Vagina (tissue), 2 donors: ENCODE data around the gene WDFY2. TPM values are rescaled to one million over a fixed set of nuclear protein-coding genes. Genes with fewer than 3 reads are reported as not detected.

ENCODE experiments used
- DNase-seq, 2 donors: peaks; one replicate each; pipeline ENCODE4 v3.0.0-alpha.2; 2017; ENCODE audit errors: extremely low spot score in 2 of 2
- H3K27ac ChIP-seq: fragments of 200-600 bp; sonication (generic); one replicate; pipeline ENCODE4 v1.5.1; 2019
- H3K27me3 ChIP-seq: fragments of 200-600 bp; sonication (generic); one replicate; pipeline ENCODE4 v1.5.1; 2019
- H3K36me3 ChIP-seq, 2 donors: fragments of 200-600 bp; sonication (generic); one replicate each; pipeline ENCODE4 v1.5.1; 2017 to 2019
- H3K4me1 ChIP-seq: fragments of 200-600 bp; sonication (generic); one replicate; pipeline ENCODE4 v1.5.1; 2019
- H3K4me3 ChIP-seq, 2 donors: fragments of 200-600 bp; sonication (generic); 1 replicate in 1 of 2; 2 replicates in 1 of 2; pipeline ENCODE4 v1.5.1; 2016 to 2019
- H3K9me3 ChIP-seq: fragments of 200-600 bp; sonication (generic); one replicate; pipeline ENCODE4 v1.5.1; 2019
- CTCF ChIP-seq, 3 experiments: fragments of 450-650 bp in 2 of 3; fragments of 200-600 bp in 1 of 3; sonication (generic) in 1 of 3; IDR thresholded peaks; one replicate each; pipeline ENCODE4 v1.5.1; 2017 to 2019; ENCODE audit warnings: antibody characterized with exemption in 3 of 3, mild to moderate bottlenecking in 2 of 3, moderate library complexity in 2 of 3
- POLR2A ChIP-seq, 2 donors: fragments of 450-650 bp; IDR thresholded peaks; one replicate each; pipeline ENCODE4 v1.6.1; 2017; ENCODE audit warnings: antibody characterized with exemption in 2 of 2, mild to moderate bottlenecking in 2 of 2, moderate library complexity in 2 of 2
- POLR2AphosphoS5 ChIP-seq, 2 donors: sonication (generic); formaldehyde crosslinking; IDR thresholded peaks; one replicate each; pipeline ENCODE4 v1.9.0; 2017; ENCODE audit warnings: antibody characterized with exemption in 2 of 2, mild to moderate bottlenecking in 2 of 2, low read depth in 1 of 2; ENCODE audit not compliant: insufficient read depth in 1 of 2
- intact Hi-C: fragments of 100-400 bp; cut with DNase I; formaldehyde crosslinking; loops from one replicate; pipeline ENCODE4 v1.15.1; 2023
- total RNA-seq: library from RNA; depleted of rRNA; stranded (reverse); fragments of >200 nt; gene quantifications from one replicate; pipeline ENCODE4 v1.2.3, GENCODE V29; 2016

WDFY2 gene
- total RNA-seq, 1 donor from 2014 or later: 26.3 TPM

GRCh38 chr13:51623473-51623872 lies 39.2 kb downstream of the WDFY2 start:
- intact Hi-C loops: no loop called here
- H3K27ac ChIP-seq: no peak overlapping the region
- no peaks in the 10 kb centered on the region for H3K9me3 ChIP-seq
- no peak overlapping the region for H3K4me3 ChIP-seq
- H3K4me1 ChIP-seq: peaks cover 75% of the 10 kb centered on the region
- DNase-seq: no peak
- H3K36me3 ChIP-seq: no peaks in the 10 kb centered on the region
- H3K27me3 ChIP-seq: no peaks in the 10 kb centered on the region
- TF ChIP-seq POLR2AphosphoS5 (IDR thresholded peaks at IDR 0.05; ENCODE audit: insufficient read depth in 1 of 2, low read depth in 1 of 2) (no peak), CTCF (IDR thresholded peaks at IDR 0.05) (no peak), POLR2A (IDR thresholded peaks at IDR 0.05) (no peak)

GRCh38 chr13:51624207-51624606 lies 39.9 kb downstream of the WDFY2 start:
- Histone ChIP-seq H3K9me3 (no peaks in the 10 kb centered on the region), H3K27ac (no peak overlapping the region), H3K4me3 (no peak overlapping the region), H3K36me3 (no peaks in the 10 kb centered on the region), H3K4me1 (peaks cover 67% of the 10 kb centered on the region), H3K27me3 (no peaks in the 10 kb centered on the region)
- no peak for DNase-seq
- intact Hi-C loops: no loop called here
- TF ChIP-seq CTCF (IDR thresholded peaks at IDR 0.05) (no peak), POLR2A (IDR thresholded peaks at IDR 0.05) (no peak), POLR2AphosphoS5 (IDR thresholded peaks at IDR 0.05; ENCODE audit: insufficient read depth in 1 of 2, low read depth in 1 of 2) (no peak)

- Histone ChIP-seq H3K27ac (no peak overlapping the region), H3K4me3 (no peak overlapping the region), H3K27me3 (no peaks in the 10 kb centered on the region), H3K4me1 (peaks cover 61% of the 10 kb centered on the region), H3K36me3 (no peaks in the 10 kb centered on the region), H3K9me3 (no peaks in the 10 kb centered on the region)
- TF ChIP-seq POLR2A (IDR thresholded peaks at IDR 0.05): no peak
- no peak for TF ChIP-seq CTCF (IDR thresholded peaks at IDR 0.05)
- TF ChIP-seq POLR2AphosphoS5 (IDR thresholded peaks at IDR 0.05; ENCODE audit: insufficient read depth in 1 of 2, low read depth in 1 of 2): no peak
- no peak for DNase-seq
- intact Hi-C loops: no loop called here
These were observed 40.6 kb downstream of the WDFY2 start for GRCh38 chr13:51624695-51625345.

- intact Hi-C loops: no loop called here
- Histone ChIP-seq H3K36me3 (no peaks in the 10 kb centered on the region), H3K27me3 (no peaks in the 10 kb centered on the region), H3K9me3 (no peaks in the 10 kb centered on the region), H3K4me3 (no peak overlapping the region), H3K4me1 (peaks cover 52% of the 10 kb centered on the region), H3K27ac (no peak overlapping the region)
- no peak for DNase-seq
- no peak for TF ChIP-seq POLR2A (IDR thresholded peaks at IDR 0.05)
- no peak for TF ChIP-seq POLR2AphosphoS5 (IDR thresholded peaks at IDR 0.05; ENCODE audit: insufficient read depth in 1 of 2, low read depth in 1 of 2)
- TF ChIP-seq CTCF (IDR thresholded peaks at IDR 0.05): no peak
These were observed 41.5 kb downstream of the WDFY2 start for GRCh38 chr13:51625555-51626345.

GRCh38 chr13:51626749-51627148 lies 42.5 kb downstream of the WDFY2 start:
- no peaks in the 10 kb centered on the region for H3K27me3 ChIP-seq
- H3K9me3 ChIP-seq: no peaks in the 10 kb centered on the region
- DNase-seq: no peak
- H3K27ac ChIP-seq: no peak overlapping the region
- peaks cover 48% of the 10 kb centered on the region for H3K4me1 ChIP-seq
- H3K36me3 ChIP-seq: no peaks in the 10 kb centered on the region
- intact Hi-C loops: no loop called here
- no peak overlapping the region for H3K4me3 ChIP-seq
- no peak for TF ChIP-seq POLR2A (IDR thresholded peaks at IDR 0.05)
- TF ChIP-seq CTCF (IDR thresholded peaks at IDR 0.05): no peak
- no peak for TF ChIP-seq POLR2AphosphoS5 (IDR thresholded peaks at IDR 0.05; ENCODE audit: insufficient read depth in 1 of 2, low read depth in 1 of 2)
